ENCODE measurements around the gene SOCS2.

- TF ChIP-seq ZFP3 (CRISPR knock-in tag; IDR thresholded peaks at IDR 0.05) (0 out of 2 replicates have a peak, but pooled peaks have one; percentile 29), ZC3H10 (CRISPR knock-in tag; IDR thresholded peaks at IDR 0.05) (no peak), POU6F1 (CRISPR knock-in tag; IDR thresholded peaks at IDR 0.05; ENCODE audit: borderline replicate concordance, low read depth) (no peak)
- TF ChIP-seq, protein P1, sequence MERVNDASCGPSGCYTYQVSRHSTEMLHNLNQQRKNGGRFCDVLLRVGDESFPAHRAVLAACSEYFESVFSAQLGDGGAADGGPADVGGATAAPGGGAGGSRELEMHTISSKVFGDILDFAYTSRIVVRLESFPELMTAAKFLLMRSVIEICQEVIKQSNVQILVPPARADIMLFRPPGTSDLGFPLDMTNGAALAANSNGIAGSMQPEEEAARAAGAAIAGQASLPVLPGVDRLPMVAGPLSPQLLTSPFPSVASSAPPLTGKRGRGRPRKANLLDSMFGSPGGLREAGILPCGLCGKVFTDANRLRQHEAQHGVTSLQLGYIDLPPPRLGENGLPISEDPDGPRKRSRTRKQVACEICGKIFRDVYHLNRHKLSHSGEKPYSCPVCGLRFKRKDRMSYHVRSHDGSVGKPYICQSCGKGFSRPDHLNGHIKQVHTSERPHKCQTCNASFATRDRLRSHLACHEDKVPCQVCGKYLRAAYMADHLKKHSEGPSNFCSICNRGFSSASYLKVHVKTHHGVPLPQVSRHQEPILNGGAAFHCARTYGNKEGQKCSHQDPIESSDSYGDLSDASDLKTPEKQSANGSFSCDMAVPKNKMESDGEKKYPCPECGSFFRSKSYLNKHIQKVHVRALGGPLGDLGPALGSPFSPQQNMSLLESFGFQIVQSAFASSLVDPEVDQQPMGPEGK (CRISPR knock-in tag; IDR thresholded peaks at IDR 0.05; ENCODE audit: borderline replicate concordance) = no peak
Observed at GRCh38 chr12:93591137-93591868, 18.8 kb downstream of the SOCS2 start.
